Choroid plexus epithelial cell (primary cell): Measurements from ENCODE around the gene ANHX.
"Not testable (repeated sequence)": the region's sequence is repeated elsewhere in the genome, so short reads cannot be mapped to it uniquely, and the experiment has no call there.

ENCODE experiments used
- DNase-seq: peaks from one replicate; pipeline ENCODE4 v3.0.0-alpha.2; 2010; ENCODE audit warnings: low read depth
- H3K4me3 ChIP-seq: 2 replicates; pipeline ENCODE4 v1.5.1; 2011; ENCODE audit warnings: low read depth, mild to moderate bottlenecking, control low read depth, low read length, moderate library complexity
- TF ChIP-seq, protein P1 (sequence below): conservative IDR thresholded peaks from 2 replicates; pipeline ENCODE4 v1.5.1; 2011; ENCODE audit warnings: low read depth, mild to moderate bottlenecking, control low read depth, inconsistent platforms, low read length, moderate library complexity

ANHX gene

DNA sequence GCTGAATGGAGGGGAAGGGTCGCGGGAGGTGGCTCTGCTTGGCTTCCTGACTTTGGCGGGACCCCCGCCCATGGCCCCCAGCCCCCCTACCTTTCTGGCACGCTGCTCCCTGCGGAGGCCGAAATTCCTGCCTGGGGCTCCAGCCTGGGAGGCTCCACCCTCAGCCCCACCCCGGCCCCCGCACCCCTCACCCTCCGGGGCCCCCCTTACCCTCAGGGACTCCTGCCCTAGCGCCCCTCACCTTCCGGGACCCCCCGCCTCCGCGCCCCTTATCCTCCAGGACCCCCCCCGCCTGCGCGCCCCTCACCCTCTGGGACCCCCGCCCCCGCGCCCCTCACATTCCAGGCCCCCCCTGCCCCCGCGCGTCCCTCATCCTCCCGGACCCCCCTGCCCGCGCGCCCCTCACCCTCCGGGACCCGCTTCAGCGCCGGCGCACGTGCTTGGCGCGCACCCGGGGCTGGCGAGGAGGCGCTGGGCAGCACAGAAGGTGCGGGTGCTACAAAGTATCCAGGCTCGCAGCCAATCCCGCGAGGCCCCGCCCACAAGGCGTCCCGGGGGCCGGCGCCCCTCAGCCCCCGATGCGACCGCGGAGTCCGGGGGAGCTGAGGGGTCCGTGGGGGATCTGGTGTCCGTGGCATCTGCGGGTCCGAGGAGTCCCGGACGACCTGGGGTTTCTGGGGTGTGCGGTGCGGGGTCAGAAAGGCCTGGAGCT is at the start of gene ANHX:
ANHX (minus strand) TSS at position 477 of the 712 bp plus-strand sequence. CDS start 1,521 bp downstream, outside the sequence.
- TF ChIP-seq, protein P1, sequence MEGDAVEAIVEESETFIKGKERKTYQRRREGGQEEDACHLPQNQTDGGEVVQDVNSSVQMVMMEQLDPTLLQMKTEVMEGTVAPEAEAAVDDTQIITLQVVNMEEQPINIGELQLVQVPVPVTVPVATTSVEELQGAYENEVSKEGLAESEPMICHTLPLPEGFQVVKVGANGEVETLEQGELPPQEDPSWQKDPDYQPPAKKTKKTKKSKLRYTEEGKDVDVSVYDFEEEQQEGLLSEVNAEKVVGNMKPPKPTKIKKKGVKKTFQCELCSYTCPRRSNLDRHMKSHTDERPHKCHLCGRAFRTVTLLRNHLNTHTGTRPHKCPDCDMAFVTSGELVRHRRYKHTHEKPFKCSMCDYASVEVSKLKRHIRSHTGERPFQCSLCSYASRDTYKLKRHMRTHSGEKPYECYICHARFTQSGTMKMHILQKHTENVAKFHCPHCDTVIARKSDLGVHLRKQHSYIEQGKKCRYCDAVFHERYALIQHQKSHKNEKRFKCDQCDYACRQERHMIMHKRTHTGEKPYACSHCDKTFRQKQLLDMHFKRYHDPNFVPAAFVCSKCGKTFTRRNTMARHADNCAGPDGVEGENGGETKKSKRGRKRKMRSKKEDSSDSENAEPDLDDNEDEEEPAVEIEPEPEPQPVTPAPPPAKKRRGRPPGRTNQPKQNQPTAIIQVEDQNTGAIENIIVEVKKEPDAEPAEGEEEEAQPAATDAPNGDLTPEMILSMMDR: no peak
- no peak within 1 kb of the TSS for H3K4me3 ChIP-seq
- no peak for DNase-seq

DNA sequence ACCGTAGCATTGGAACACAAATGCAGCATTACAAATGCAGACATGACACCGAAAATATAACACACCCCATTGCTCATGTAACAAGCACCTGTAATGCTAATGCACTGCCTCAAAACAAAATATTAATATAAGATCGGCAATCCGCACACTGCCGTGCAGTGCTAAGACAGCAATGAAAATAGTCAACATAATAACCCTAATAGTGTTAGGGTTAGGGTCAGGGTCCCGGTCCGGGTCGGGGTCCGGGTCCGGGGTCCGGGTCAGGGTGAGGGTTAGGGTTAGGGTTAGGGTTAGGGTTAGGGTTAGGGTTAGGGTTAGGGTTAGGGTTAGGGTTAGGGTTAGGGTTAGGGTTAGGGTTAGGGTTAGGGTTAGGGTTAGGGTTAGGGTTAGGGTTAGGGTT is 29.0 kb upstream of the ANHX start:
- not testable (repeated sequence) for H3K4me3 ChIP-seq, DNase-seq

DNA sequence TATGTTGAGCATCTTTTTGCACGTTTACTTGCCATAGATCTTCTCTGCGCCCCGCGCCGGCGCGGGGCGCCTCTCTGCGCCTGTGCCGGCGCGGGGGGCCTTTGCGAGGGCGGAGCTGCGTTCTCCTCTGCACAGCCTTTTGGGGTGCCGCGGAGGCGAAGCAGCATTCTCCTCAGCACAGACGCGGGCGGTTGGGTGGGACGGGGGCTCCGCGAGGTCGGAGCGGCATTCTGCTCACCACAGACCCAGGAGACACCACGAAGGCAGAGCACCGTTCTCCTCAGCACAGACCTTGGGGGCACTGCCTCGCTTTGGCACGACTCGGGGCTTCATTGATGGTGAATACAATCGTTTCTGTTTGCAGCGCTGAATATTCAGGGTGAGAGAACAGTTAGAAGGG is 28.5 kb upstream of the ANHX start:
- DNase-seq: no peak
- no peak overlapping the region for H3K4me3 ChIP-seq
- TF ChIP-seq, protein P1: no peak

GRCh38 chr12:133256321-133256720 is 20.6 kb upstream of the ANHX start:
- no peak overlapping the region for H3K4me3 ChIP-seq
- TF ChIP-seq, protein P1: no peak
- no peak for DNase-seq

GRCh38 chr12:133255833-133256232 is 20.2 kb upstream of the ANHX start:
- not testable (repeated sequence) for H3K4me3 ChIP-seq

GRCh38 chr12:133251732-133252131 is 16.1 kb upstream of the ANHX start:
- DNase-seq: no peak
- no peak overlapping the region for H3K4me3 ChIP-seq
- TF ChIP-seq, protein P1: no peak

More at GRCh38 chr12:133255833-133256232, 20.2 kb upstream of the ANHX start:
- not testable (repeated sequence) for DNase-seq

DNA sequence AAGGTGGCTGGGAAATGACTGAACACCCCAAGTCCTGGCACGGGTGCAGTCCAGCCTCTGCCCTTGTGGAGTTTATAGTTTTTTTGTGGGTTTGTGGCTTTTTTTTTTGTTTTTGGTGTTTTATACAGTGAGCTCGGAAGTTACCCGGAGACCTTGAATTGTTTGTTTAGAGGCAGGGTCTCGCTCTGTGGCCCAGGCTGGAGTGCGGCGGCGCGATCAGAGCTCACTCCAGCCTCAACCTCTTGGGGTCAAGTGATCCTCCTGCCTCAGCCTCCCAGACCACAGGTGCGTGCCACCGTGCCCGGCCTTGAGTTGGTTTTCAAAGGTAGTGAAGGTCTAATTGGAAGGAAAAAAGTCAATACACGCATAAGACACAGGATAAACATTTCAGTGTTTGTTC is 879 bp upstream of the ANHX start:
- TF ChIP-seq, protein P1: no peak
- H3K4me3 ChIP-seq: no peak overlapping the region
- no peak for DNase-seq

DNA sequence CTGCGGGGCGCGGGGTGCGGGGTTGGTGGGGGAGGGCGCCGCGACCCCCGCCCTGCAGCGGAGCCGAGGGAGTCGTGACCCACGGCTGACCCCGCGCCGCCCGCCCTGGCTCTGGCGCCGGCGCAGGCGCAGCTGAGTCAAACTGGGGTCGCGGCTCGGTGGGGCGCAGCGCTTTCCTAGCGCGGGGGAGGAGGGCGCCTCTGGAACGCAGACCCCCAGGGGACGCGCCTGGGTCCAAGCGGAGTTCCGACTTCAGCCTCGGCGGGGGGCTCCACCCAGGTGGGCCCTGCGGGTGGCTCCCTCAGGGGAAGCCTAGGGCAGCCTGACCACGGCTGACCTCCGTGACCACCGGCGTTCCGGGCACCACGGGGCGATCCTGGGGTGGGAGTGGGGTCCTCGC is 467 bp upstream of the ANHX start:
- TF ChIP-seq, protein P1: no peak
- no peak overlapping the region for H3K4me3 ChIP-seq
- no peak for DNase-seq
